ENCODE data around the gene SEC14L5. TPM values are rescaled to one million over a fixed set of nuclear protein-coding genes. Genes with fewer than 3 reads are reported as not detected.
A peak's percentile ranks its signal among the peaks of the same experiment; 100 is the strongest.
"Not testable (repeated sequence)": the region's sequence is repeated elsewhere in the genome, so short reads cannot be mapped to it uniquely, and the experiment has no call there.

SEC14L5 gene
- total RNA-seq, 1 donor from 2014 or later, result 43.1 TPM

GRCh38 chr16:5025171-5025632 lies 67.1 kb downstream of the SEC14L5 start:
- intact Hi-C loops (cut with DNase I), result no loop called here
- peak; percentile 47 for ATAC-seq
- DNase-seq (ENCODE audit: low spot score), result peak; percentile 77

- intact Hi-C loops (cut with DNase I), result no loop called here
- no peak for DNase-seq (ENCODE audit: low spot score)
- no peak for ATAC-seq
These were observed 68.5 kb downstream of the SEC14L5 start for GRCh38 chr16:5026664-5027063.

- DNase-seq (ENCODE audit: low spot score), result no peak
- ATAC-seq, result no peak
- intact Hi-C loops (cut with DNase I), result no loop called here
These were observed 69.0 kb downstream of the SEC14L5 start for GRCh38 chr16:5027086-5027485.

GRCh38 chr16:5027575-5028235 lies 69.6 kb downstream of the SEC14L5 start:
- intact Hi-C loops (cut with DNase I), result no loop called here
- DNase-seq (ENCODE audit: low spot score), result no peak
- no peak for ATAC-seq

- intact Hi-C loops (cut with DNase I), result no loop called here
- DNase-seq (ENCODE audit: low spot score), result no peak
These were observed 70.9 kb downstream of the SEC14L5 start for GRCh38 chr16:5028950-5029475.

GRCh38 chr16:5030251-5030870 lies 72.2 kb downstream of the SEC14L5 start:
- no peak for ATAC-seq
- intact Hi-C loops (cut with DNase I), result no loop called here
- no peak for DNase-seq (ENCODE audit: low spot score)

More at GRCh38 chr16:5028950-5029475, 70.9 kb downstream of the SEC14L5 start:
- no peak for ATAC-seq

- no peak for ATAC-seq
- intact Hi-C loops (cut with DNase I), result no loop called here
- no peak for DNase-seq (ENCODE audit: low spot score)
These were observed 73.5 kb downstream of the SEC14L5 start for GRCh38 chr16:5031601-5032000.

GRCh38 chr16:5032748-5033167 lies 74.6 kb downstream of the SEC14L5 start:
- ATAC-seq, result no peak
- intact Hi-C loops (cut with DNase I), result no loop called here
- DNase-seq (ENCODE audit: low spot score), result no peak

GRCh38 chr16:5033256-5034166 lies 75.4 kb downstream of the SEC14L5 start, which contains the start of gene NAGPA:
Gene NAGPA, minus strand, starts transcription at chr16:5033935. Its CDS starts 21 bp downstream, at chr16:5033914.
- DNase-seq (ENCODE audit: low spot score) (peak; percentile 96), ATAC-seq (peak; percentile 98)
- intact Hi-C loops (cut with DNase I), result no loop called here

GRCh38 chr16:5034167-5034523 lies 76.0 kb downstream of the SEC14L5 start:
- intact Hi-C loops (cut with DNase I), result no loop called here
- DNase-seq (ENCODE audit: low spot score) (no peak), ATAC-seq (no peak)

- intact Hi-C loops (cut with DNase I), result no loop called here
- ATAC-seq, result no peak
- no peak for DNase-seq (ENCODE audit: low spot score)
These were observed 77.7 kb downstream of the SEC14L5 start for GRCh38 chr16:5035909-5036227.

GRCh38 chr16:5036228-5037156 lies 78.4 kb downstream of the SEC14L5 start:
- DNase-seq (ENCODE audit: low spot score) (no peak), ATAC-seq (no peak)
- intact Hi-C loops (cut with DNase I), result no loop called here

- DNase-seq (ENCODE audit: low spot score), result no peak
- intact Hi-C loops (cut with DNase I), result no loop called here
- no peak for ATAC-seq
These were observed 82.3 kb downstream of the SEC14L5 start for GRCh38 chr16:5040451-5040850.

- no peak for ATAC-seq
- intact Hi-C loops (cut with DNase I), result no loop called here
- DNase-seq (ENCODE audit: low spot score), result no peak
These were observed 83.5 kb downstream of the SEC14L5 start for GRCh38 chr16:5041600-5042133.

- DNase-seq (ENCODE audit: low spot score), result no peak
- no peak for ATAC-seq
- intact Hi-C loops (cut with DNase I), result no loop called here
These were observed 84.5 kb downstream of the SEC14L5 start for GRCh38 chr16:5042574-5043171.

- no peak for DNase-seq (ENCODE audit: low spot score)
- intact Hi-C loops (cut with DNase I), result no loop called here
- no peak for ATAC-seq
These were observed 85.9 kb downstream of the SEC14L5 start for GRCh38 chr16:5044011-5044540.

- DNase-seq (ENCODE audit: low spot score); ATAC-seq; intact Hi-C loops (cut with DNase I): not testable (repeated sequence)
These were observed 86.5 kb downstream of the SEC14L5 start for GRCh38 chr16:5044581-5044980.
